K562 (cell line): Measurements from ENCODE around the gene QSOX2. TPM values are rescaled to one million over a fixed set of nuclear protein-coding genes. Genes with fewer than 3 reads are reported as not detected.

Experiments used
- ATAC-seq: fragments of 200-7000 bp; cut with Tn5 transposase; 3 replicates; pipeline ENCODE4 v1.9.1; 2020; ENCODE audit warnings: moderate library complexity
- BruUV-seq: library from RNA; stranded (reverse); fragments of 400-500 nt; replicated peaks from 2 replicates; lab custom pipeline; 2021; lab: Mats Ljungman, UMichigan
- CTCF ChIA-PET: fragments of 300-600 bp; formaldehyde crosslinking; extraction: SDS; loops from one replicate; lab custom pipeline; 2021; ENCODE audit warnings: low intra/inter-chr PET ratio; lab: Yijun Ruan, JAX
- POLR2A ChIA-PET: fragments of 300-600, 350-650 bp; sonication (Branson Sonifier 250); formaldehyde crosslinking; extraction: SDS; loops from one replicate; lab custom pipeline; 2021; ENCODE audit warnings: antibody characterized with exemption, inconsistent platforms; lab: Yijun Ruan, JAX
- DNase-seq, 4 experiments: peaks; one replicate each; pipeline versions ENCODE4 v3.0.0 to v3.0.0-alpha.2; 2011 to 2018; ENCODE audit warnings: low spot score in 3 of 4, mixed read lengths in 3 of 4; ENCODE audit errors: extremely low read depth in 1 of 4
- FAIRE-seq: peaks from 2 replicates; lab custom pipeline; 2011; peaks lifted over from hg19 to GRCh38; lab: Jason Lieb, UNC
- H2AFZ ChIP-seq: 2 replicates; pipeline ENCODE4 v1.6.0; 2011; ENCODE audit warnings: low read depth, low read length, control low read depth, inconsistent platforms
- H3K27ac ChIP-seq: fragments of 200-600 bp; 3 replicates; pipeline ENCODE4 v1.8.0; 2011; ENCODE audit warnings: low read depth, mild to moderate bottlenecking, control low read depth, inconsistent platforms, low read length, moderate library complexity, mixed read lengths; ENCODE audit errors: extremely low read depth
- H3K27me3 ChIP-seq, 2 experiments: fragments of 300-600 bp in 1 of 2; 2 replicates in 1 of 2; 3 replicates in 1 of 2; pipeline versions ENCODE4 v1.6.0 to v1.8.0; 2011; ENCODE audit warnings: inconsistent platforms in 2 of 2, low read length in 2 of 2, mild to moderate bottlenecking in 1 of 2, mixed read lengths in 1 of 2, moderate library complexity in 1 of 2; ENCODE audit not compliant: control insufficient read depth in 2 of 2, insufficient read depth in 2 of 2
- H3K36me3 ChIP-seq: fragments of 300-600 bp; 3 replicates; pipeline ENCODE4 v1.8.0; 2011; ENCODE audit warnings: mild to moderate bottlenecking, low read length, inconsistent platforms; ENCODE audit not compliant: control insufficient read depth, insufficient read depth
- H3K4me1 ChIP-seq, 2 experiments: fragments of 200-600 bp in 1 of 2; replicated peaks in 1 of 2; 2 replicates in 1 of 2; 3 replicates in 1 of 2; pipeline versions ENCODE4 v1.5.1 to v1.8.0; 2011; ENCODE audit warnings: inconsistent platforms in 2 of 2, low read length in 2 of 2, mild to moderate bottlenecking in 1 of 2, mixed read lengths in 1 of 2, moderate library complexity in 1 of 2; ENCODE audit not compliant: control insufficient read depth in 2 of 2, insufficient read depth in 2 of 2
- H3K4me2 ChIP-seq: 2 replicates; pipeline ENCODE4 v1.6.1; 2011; ENCODE audit warnings: low read length, control low read depth, inconsistent platforms, mixed read lengths; ENCODE audit not compliant: insufficient read depth
- H3K4me3 ChIP-seq: fragments of 200-600 bp; sonication (generic), shearing (Covaris generic); 2 replicates; pipeline ENCODE4 v1.5.1; 2016; ENCODE audit warnings: control low read depth, inconsistent platforms
- H3K79me2 ChIP-seq: fragments of 200-600 bp; 3 replicates; pipeline ENCODE4 v1.8.0; 2011; ENCODE audit warnings: low read length, inconsistent platforms; ENCODE audit not compliant: control insufficient read depth, insufficient read depth
- H3K9ac ChIP-seq, 2 experiments: 2 replicates each; pipeline versions ENCODE4 v1.6.0 to v1.6.1; 2011; ENCODE audit warnings: low read depth in 2 of 2, low read length in 2 of 2, control low read depth in 1 of 2, inconsistent platforms in 1 of 2, mild to moderate bottlenecking in 1 of 2, mixed read lengths in 1 of 2; ENCODE audit not compliant: insufficient read depth in 1 of 2
- H3K9me1 ChIP-seq: one replicate; pipeline ENCODE4 v1.6.0; 2011; ENCODE audit warnings: inconsistent platforms, mild to moderate bottlenecking, low read length, moderate library complexity; ENCODE audit not compliant: control insufficient read depth, insufficient read depth
- H3K9me3 ChIP-seq: replicated peaks from 2 replicates; pipeline ENCODE4 v1.5.1; 2011; ENCODE audit warnings: low read depth, low read length, inconsistent platforms; ENCODE audit not compliant: control insufficient read depth, insufficient read depth
- H4K20me1 ChIP-seq: replicated peaks from 2 replicates; pipeline ENCODE4 v1.6.1; 2011; ENCODE audit warnings: low read length, inconsistent platforms, mixed read lengths; ENCODE audit not compliant: control insufficient read depth, insufficient read depth
- SREBF2 ChIP-seq: sonication (generic); formaldehyde crosslinking; IDR thresholded peaks from 2 replicates; pipeline ENCODE4 v1.4.0; 2020; ENCODE audit warnings: mild to moderate bottlenecking, missing genetic modification reagents
- WGBS: fragments of 100-300 bp; shearing (Covaris generic); methylation state at CpG from one replicate; pipeline ENCODE4 v1.1.6; 2016; ENCODE audit warnings: low coverage, mixed read lengths; ENCODE audit not compliant: insufficient coverage; ENCODE audit errors: missing lambda C conversion rate; 5-methylcytosine and 5-hydroxymethylcytosine counted together
- in situ Hi-C: fragments of 300-500 bp; cut with MboI; formaldehyde crosslinking; loops from 4 replicates; pipeline ENCODE4 v1.15.0; 2018; ENCODE audit warnings: inconsistent platforms, mixed read lengths
- intact Hi-C: fragments of 100-400 bp; cut with micrococcal nuclease; formaldehyde crosslinking; loops from 2 replicates; pipeline ENCODE4 v1.14.2; 2022
- polyA plus RNA-seq, 8 experiments: library from polyadenylated mRNA; depleted of rRNA in 4 of 8; stranded (reverse) in 5 of 8; unstranded in 3 of 8; fragments of >200 nt; fragmentation: Nextera tagmentation in 2 of 8; fragmentation: Illumina TruSeq in 1 of 8; extraction: Ambion mirVana in 2 of 8; extraction: Trizol in 1 of 8; gene quantifications; 2 replicates each; pipeline versions ENCODE4 v1.2.1 to v1.2.3, GENCODE V29; 2011 to 2014; ENCODE audit warnings: inconsistent platforms in 1 of 8, missing spikeins in 1 of 8
- total RNA-seq, 7 experiments: library from RNA; depleted of rRNA in 6 of 7; stranded (reverse); fragments of >200 nt in 6 of 7; fragmentation: Illumina TruSeq in 2 of 7; extraction: Trizol in 2 of 7; gene quantifications; 2 replicates each; pipeline versions ENCODE4 v1.2.1 to v1.2.3, GENCODE V29; 2011 to 2021; ENCODE audit warnings: low replicate concordance in 1 of 7
- TF ChIP-seq, protein P1 (sequence below): sonication (generic); formaldehyde crosslinking; IDR thresholded peaks from 2 replicates; pipeline ENCODE4 v1.8.0; 2023; ENCODE audit warnings: missing genetic modification reagents, mild to moderate bottlenecking, borderline replicate concordance
- TF ChIP-seq, protein P2 (sequence below), 2 experiments: fragments of 450-650 bp in 1 of 2; sonication (generic) in 1 of 2; formaldehyde crosslinking in 1 of 2; IDR thresholded peaks in 1 of 2; conservative IDR thresholded peaks in 1 of 2; 2 replicates each; pipeline versions ENCODE4 v1.6.1 to v1.8.1; 2016 to 2023; ENCODE audit warnings: mild to moderate bottlenecking in 2 of 2, moderate library complexity in 2 of 2, inconsistent platforms in 1 of 2, missing genetic modification reagents in 1 of 2

The QSOX2 gene
- total and polyA plus RNA-seq, 9 of the 15 experiments (the other 6 are each of a cell fraction or from before 2014, with no cell fraction given) = 0.51 to 23.7 (median 12.7) TPM

DNA sequence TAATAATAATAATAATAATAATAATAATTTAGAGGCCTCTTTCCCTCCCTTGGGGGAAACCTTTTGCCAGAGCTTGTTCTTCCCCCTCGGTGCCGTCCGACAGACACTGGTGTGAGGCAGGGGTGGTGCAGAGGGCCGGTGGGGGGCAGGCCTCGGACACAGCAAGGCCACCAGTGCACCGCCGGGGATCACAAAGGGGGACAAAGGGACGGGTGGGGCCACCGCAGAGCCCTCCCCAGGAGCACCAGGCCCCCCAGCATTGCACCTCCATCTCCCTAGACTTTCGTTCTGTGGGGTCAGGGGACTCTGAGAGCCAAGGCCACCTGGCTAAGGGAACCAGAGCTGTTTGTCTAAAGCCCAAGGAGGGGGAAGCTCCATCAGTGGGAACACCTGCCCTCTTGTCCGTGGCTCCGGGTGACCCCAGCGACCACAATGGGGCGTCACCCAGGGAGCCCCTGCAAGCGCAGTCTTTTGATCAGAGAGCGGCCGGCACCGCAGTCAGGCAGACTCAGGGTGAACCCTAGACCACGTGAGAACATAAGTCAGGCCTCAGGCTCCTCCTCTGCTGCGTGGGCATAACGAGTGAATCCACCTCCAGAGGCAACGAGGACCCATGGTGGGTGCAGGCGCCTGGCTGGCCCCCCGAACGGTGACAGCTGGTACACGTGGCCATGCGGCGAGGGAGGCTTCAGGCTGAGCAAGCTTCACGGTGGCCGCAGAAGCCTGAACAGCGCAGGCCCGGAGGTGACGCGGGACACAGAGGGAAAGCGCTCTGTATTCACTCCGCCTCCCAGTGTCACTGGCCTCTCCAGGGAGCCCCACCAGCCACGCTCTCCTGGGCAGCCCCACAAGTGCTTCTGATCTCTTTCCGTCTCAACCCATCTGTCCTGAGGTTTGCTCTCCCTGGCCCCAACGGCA is 12.0 kb upstream of the QSOX2 start:
- CTCF ChIA-PET = no interaction called here
- H3K27ac ChIP-seq = no peak overlapping the region
- no peaks in the 10 kb centered on the region for H3K79me2 ChIP-seq
- H3K4me1 ChIP-seq = peaks cover 0 to 87% of the 10 kb centered on the region in 2 experiments; a peak in 3 of 5 replicates
- H3K4me3 ChIP-seq = no peak overlapping the region
- no peaks in the 10 kb centered on the region; the same call in none of the 2 replicates for H4K20me1 ChIP-seq
- intact Hi-C loops (no loop called here), in situ Hi-C loops (no loop called here)
- FAIRE-seq = no peak
- DNase-seq = peak in 2 of 4 experiments; percentile 51 to 56
- H3K36me3 ChIP-seq = no peaks in the 10 kb centered on the region
- ATAC-seq = 0 out of 3 replicates have a peak, but pooled peaks have one; percentile 12
- no peak overlapping the region for H3K4me2 ChIP-seq
- POLR2A ChIA-PET = no interaction called here
- peak overlapping the region in 1 of 2 experiments; percentile 36; a peak in 1 of 4 replicates for H3K9ac ChIP-seq
- H3K9me1 ChIP-seq = no peaks in the 10 kb centered on the region
- peak overlapping the region; percentile 63; the same call in 1 of the 2 replicates for H2AFZ ChIP-seq
- WGBS = 37% methylated on average over 32 of the region's 39 CpGs
- no peaks in the 10 kb centered on the region for H3K9me3 ChIP-seq
- no TSS peak for BruUV-seq
- H3K27me3 ChIP-seq = peaks cover 19 to 62% of the 10 kb centered on the region in 2 experiments; a peak in 4 of 5 replicates
- TF ChIP-seq, protein P1, sequence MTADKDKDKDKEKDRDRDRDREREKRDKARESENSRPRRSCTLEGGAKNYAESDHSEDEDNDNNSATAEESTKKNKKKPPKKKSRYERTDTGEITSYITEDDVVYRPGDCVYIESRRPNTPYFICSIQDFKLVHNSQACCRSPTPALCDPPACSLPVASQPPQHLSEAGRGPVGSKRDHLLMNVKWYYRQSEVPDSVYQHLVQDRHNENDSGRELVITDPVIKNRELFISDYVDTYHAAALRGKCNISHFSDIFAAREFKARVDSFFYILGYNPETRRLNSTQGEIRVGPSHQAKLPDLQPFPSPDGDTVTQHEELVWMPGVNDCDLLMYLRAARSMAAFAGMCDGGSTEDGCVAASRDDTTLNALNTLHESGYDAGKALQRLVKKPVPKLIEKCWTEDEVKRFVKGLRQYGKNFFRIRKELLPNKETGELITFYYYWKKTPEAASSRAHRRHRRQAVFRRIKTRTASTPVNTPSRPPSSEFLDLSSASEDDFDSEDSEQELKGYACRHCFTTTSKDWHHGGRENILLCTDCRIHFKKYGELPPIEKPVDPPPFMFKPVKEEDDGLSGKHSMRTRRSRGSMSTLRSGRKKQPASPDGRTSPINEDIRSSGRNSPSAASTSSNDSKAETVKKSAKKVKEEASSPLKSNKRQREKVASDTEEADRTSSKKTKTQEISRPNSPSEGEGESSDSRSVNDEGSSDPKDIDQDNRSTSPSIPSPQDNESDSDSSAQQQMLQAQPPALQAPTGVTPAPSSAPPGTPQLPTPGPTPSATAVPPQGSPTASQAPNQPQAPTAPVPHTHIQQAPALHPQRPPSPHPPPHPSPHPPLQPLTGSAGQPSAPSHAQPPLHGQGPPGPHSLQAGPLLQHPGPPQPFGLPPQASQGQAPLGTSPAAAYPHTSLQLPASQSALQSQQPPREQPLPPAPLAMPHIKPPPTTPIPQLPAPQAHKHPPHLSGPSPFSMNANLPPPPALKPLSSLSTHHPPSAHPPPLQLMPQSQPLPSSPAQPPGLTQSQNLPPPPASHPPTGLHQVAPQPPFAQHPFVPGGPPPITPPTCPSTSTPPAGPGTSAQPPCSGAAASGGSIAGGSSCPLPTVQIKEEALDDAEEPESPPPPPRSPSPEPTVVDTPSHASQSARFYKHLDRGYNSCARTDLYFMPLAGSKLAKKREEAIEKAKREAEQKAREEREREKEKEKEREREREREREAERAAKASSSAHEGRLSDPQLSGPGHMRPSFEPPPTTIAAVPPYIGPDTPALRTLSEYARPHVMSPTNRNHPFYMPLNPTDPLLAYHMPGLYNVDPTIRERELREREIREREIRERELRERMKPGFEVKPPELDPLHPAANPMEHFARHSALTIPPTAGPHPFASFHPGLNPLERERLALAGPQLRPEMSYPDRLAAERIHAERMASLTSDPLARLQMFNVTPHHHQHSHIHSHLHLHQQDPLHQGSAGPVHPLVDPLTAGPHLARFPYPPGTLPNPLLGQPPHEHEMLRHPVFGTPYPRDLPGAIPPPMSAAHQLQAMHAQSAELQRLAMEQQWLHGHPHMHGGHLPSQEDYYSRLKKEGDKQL (CRISPR knock-in tag) = no peak
- no peak for TF ChIP-seq SREBF2 (CRISPR knock-in tag)
- TF ChIP-seq, protein P2, sequence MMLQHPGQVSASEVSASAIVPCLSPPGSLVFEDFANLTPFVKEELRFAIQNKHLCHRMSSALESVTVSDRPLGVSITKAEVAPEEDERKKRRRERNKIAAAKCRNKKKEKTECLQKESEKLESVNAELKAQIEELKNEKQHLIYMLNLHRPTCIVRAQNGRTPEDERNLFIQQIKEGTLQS (IDR thresholded peaks at IDR 0.05) = no peak
- TF ChIP-seq, protein P2 (CRISPR knock-in tag; conservative IDR thresholded peaks at IDR 0.05) = no peak
